ENCODE data around the gene SPAG9. TPM values are rescaled to one million over a fixed set of nuclear protein-coding genes. Genes with fewer than 3 reads are reported as not detected.

The SPAG9 gene
- total RNA-seq, 2 donors from 2014 or later: 50.4 to 127 TPM

- Mint-ChIP-seq H3K9me3 (no peaks in the 10 kb centered on the region), H3K36me3 (ENCODE audit: low read depth) (no peaks in the 10 kb centered on the region), H3K4me1 (peaks cover 17% of the 10 kb centered on the region), H3K27ac (peak overlapping the region; percentile 82), H3K27me3 (no peaks in the 10 kb centered on the region), H3K4me3 (no peak overlapping the region)
- ATAC-seq (replicated peaks): no peak
Measured at GRCh38 chr17:50920891-50921586, 199.6 kb downstream of the SPAG9 start.

- H3K27ac Mint-ChIP-seq: peak overlapping the region; percentile 100
- no peaks in the 10 kb centered on the region for H3K36me3 Mint-ChIP-seq (ENCODE audit: low read depth)
- no peak for ATAC-seq (replicated peaks)
- H3K4me3 Mint-ChIP-seq: peak overlapping the region; percentile 90
- H3K9me3 Mint-ChIP-seq: no peaks in the 10 kb centered on the region
- H3K27me3 Mint-ChIP-seq: no peaks in the 10 kb centered on the region
- H3K4me1 Mint-ChIP-seq: peaks cover 19% of the 10 kb centered on the region
Measured at GRCh38 chr17:50920041-50920410, 200.6 kb downstream of the SPAG9 start.

GRCh38 chr17:50919321-50920040 is 201.2 kb downstream of the SPAG9 start:
- ATAC-seq (replicated peaks): peak; percentile 82
- Mint-ChIP-seq H3K9me3 (no peaks in the 10 kb centered on the region), H3K27me3 (no peaks in the 10 kb centered on the region), H3K4me3 (peak overlapping the region; percentile 90), H3K36me3 (ENCODE audit: low read depth) (no peaks in the 10 kb centered on the region), H3K4me1 (peaks cover 19% of the 10 kb centered on the region), H3K27ac (peak overlapping the region; percentile 100)

GRCh38 chr17:50918933-50919296 is 201.8 kb downstream of the SPAG9 start:
- Mint-ChIP-seq H3K36me3 (ENCODE audit: low read depth) (no peaks in the 10 kb centered on the region), H3K27ac (peak overlapping the region; percentile 100), H3K9me3 (no peaks in the 10 kb centered on the region), H3K4me3 (peak overlapping the region; percentile 90), H3K4me1 (peaks cover 19% of the 10 kb centered on the region), H3K27me3 (no peaks in the 10 kb centered on the region)
- ATAC-seq (replicated peaks): peak; percentile 43

- peak overlapping the region; percentile 100 for H3K27ac Mint-ChIP-seq
Measured at GRCh38 chr17:50918071-50918932, 202.4 kb downstream of the SPAG9 start.

GRCh38 chr17:50917418-50917743 is 203.3 kb downstream of the SPAG9 start:
- H3K27ac Mint-ChIP-seq: no peak overlapping the region
- H3K4me1 Mint-ChIP-seq: peaks cover 19% of the 10 kb centered on the region
- no peaks in the 10 kb centered on the region for H3K9me3 Mint-ChIP-seq
- ATAC-seq (replicated peaks): no peak
- H3K4me3 Mint-ChIP-seq: no peak overlapping the region
- H3K36me3 Mint-ChIP-seq (ENCODE audit: low read depth): no peaks in the 10 kb centered on the region
- no peaks in the 10 kb centered on the region for H3K27me3 Mint-ChIP-seq

More at GRCh38 chr17:50918071-50918932, 202.4 kb downstream of the SPAG9 start:
- H3K4me3 Mint-ChIP-seq: peak overlapping the region; percentile 90
- H3K27me3 Mint-ChIP-seq: no peaks in the 10 kb centered on the region
- H3K9me3 Mint-ChIP-seq: no peaks in the 10 kb centered on the region
- H3K36me3 Mint-ChIP-seq (ENCODE audit: low read depth): no peaks in the 10 kb centered on the region
- peaks cover 19% of the 10 kb centered on the region for H3K4me1 Mint-ChIP-seq
- no peak for ATAC-seq (replicated peaks)

DNA sequence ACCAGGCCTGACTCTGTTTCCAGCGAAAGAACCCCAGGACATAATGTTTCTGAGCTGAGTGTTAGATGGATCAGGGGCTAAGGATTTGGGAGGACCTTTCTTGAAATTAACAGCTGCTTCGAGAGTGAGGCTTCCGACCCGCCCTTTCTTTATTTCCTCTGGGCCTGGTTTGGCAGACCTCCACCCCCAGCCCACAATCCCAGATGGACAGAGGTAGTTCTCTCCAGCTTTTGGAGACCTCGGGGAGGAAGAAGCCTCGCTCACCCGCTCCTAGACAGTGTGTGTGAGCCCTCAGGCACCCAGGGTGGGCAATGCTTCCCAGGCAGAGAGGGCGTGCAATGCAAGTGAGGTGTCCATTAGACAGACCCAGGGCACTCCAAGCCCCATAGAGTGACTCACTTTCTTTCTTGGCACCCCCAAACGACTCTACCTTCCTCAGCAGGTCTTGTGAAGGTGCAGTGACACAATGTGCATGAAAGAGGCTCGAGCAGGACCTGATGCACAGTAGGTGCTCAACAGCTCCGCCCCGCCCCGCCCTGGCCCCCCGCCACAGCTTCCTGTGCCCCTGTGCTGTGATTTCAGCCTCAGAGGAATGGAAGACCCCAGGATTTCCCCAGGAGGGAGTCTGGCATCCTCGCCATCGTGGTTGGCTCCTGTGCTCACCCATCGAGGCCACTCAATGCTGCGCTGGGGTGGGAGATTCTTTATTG is 203.8 kb downstream of the SPAG9 start:
- no peaks in the 10 kb centered on the region for H3K27me3 Mint-ChIP-seq
- no peak for ATAC-seq (replicated peaks)
- peaks cover 19% of the 10 kb centered on the region for H3K4me1 Mint-ChIP-seq
- H3K4me3 Mint-ChIP-seq: peak overlapping the region; percentile 29
- no peaks in the 10 kb centered on the region for H3K9me3 Mint-ChIP-seq
- H3K27ac Mint-ChIP-seq: peak overlapping the region; percentile 89
- H3K36me3 Mint-ChIP-seq (ENCODE audit: low read depth): no peaks in the 10 kb centered on the region

DNA sequence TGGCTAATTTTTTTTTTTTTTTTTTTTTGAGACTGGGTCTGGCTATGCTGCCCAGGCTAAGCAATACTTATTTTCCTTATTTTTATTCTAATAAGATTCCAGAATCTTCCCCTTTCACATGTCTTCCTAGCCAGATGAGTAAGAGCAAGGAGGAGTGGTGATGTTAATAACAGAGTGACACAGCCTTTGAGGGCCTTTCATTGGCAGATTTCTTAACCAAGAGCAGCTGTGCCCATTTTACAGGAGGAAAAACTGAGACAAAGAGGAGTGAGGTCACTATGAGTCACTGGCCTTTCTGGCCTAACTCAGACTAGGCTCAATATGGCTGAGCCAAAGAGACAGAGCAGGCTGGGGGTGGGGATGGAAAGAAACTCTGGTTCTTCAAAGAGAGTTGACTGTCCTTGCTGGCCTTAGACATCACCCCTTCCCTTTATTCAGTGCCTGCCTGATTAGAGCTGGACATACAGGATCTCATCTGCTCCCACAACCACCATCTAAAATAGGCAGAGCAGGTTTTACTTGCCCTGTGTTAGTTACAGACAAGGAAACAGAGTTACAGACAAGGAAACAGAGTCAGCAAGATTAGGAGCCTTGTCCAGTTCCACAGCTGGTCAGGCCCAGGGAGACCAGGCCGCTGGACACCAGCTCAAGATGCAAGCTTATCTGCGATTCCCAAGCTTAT is 204.5 kb downstream of the SPAG9 start:
- peak; percentile 83 for ATAC-seq (replicated peaks)
- H3K27me3 Mint-ChIP-seq: no peaks in the 10 kb centered on the region
- no peaks in the 10 kb centered on the region for H3K9me3 Mint-ChIP-seq
- H3K36me3 Mint-ChIP-seq (ENCODE audit: low read depth): no peaks in the 10 kb centered on the region
- H3K4me3 Mint-ChIP-seq: peak overlapping the region; percentile 29
- peaks cover 19% of the 10 kb centered on the region for H3K4me1 Mint-ChIP-seq
- peak overlapping the region; percentile 89 for H3K27ac Mint-ChIP-seq

- Mint-ChIP-seq H3K9me3 (no peaks in the 10 kb centered on the region), H3K27ac (peak overlapping the region; percentile 14), H3K4me3 (no peak overlapping the region), H3K27me3 (no peaks in the 10 kb centered on the region), H3K4me1 (peaks cover 31% of the 10 kb centered on the region), H3K36me3 (ENCODE audit: low read depth) (no peaks in the 10 kb centered on the region)
- no peak for ATAC-seq (replicated peaks)
Measured at GRCh38 chr17:50914505-50915063, 206.1 kb downstream of the SPAG9 start.

- no peaks in the 10 kb centered on the region for H3K27me3 Mint-ChIP-seq
- peak overlapping the region; percentile 20 for H3K27ac Mint-ChIP-seq
- ATAC-seq (replicated peaks): no peak
- H3K4me1 Mint-ChIP-seq: peaks cover 34% of the 10 kb centered on the region
- no peak overlapping the region for H3K4me3 Mint-ChIP-seq
- H3K36me3 Mint-ChIP-seq (ENCODE audit: low read depth): no peaks in the 10 kb centered on the region
- no peaks in the 10 kb centered on the region for H3K9me3 Mint-ChIP-seq
Measured at GRCh38 chr17:50913120-50913519, 207.5 kb downstream of the SPAG9 start.

Other genes starting within 250 kb of the SPAG9 start
- gene NME1, start 32.7 kb upstream of the SPAG9 start, total RNA-seq: 100 to 1,000 TPM; 107 to 348 TPM
- gene NME2, start 45.5 kb upstream of the SPAG9 start, total RNA-seq: 100 to 1,000 TPM; 489 to 772 TPM
- 10 to 100 TPM; 10.7 to 17.2 TPM for gene MBTD1, start 139.2 kb upstream of the SPAG9 start, total RNA-seq
- gene UTP18, start 139.7 kb upstream of the SPAG9 start, total RNA-seq: 10 to 100 TPM; 37.5 to 66.2 TPM

All from activated T-helper 17 cell treated with anti-CD3 and anti-CD28 coated beads, Interleukin-2, amount 50 U/mL, for 72 hours (primary cell).